Ectodermal cell (in vitro differentiated cells): ENCODE measurements around the gene SPRED3.
"Not testable (repeated sequence)": the region's sequence is repeated elsewhere in the genome, so short reads cannot be mapped to it uniquely, and the experiment has no call there.

Experiments used
- H3K27ac ChIP-seq: 2 replicates; pipeline ENCODE4 v1.7.0; 2013; ENCODE audit warnings: mild to moderate bottlenecking, low read depth, low read length; ENCODE audit not compliant: insufficient read depth, poor library complexity, severe bottlenecking
- H3K27me3 ChIP-seq: 2 replicates; pipeline ENCODE4 v1.7.0; 2013; ENCODE audit warnings: mild to moderate bottlenecking, low read length; ENCODE audit not compliant: insufficient read depth, control insufficient read depth, poor library complexity, severe bottlenecking
- H3K36me3 ChIP-seq: one replicate; pipeline ENCODE4 v1.7.0; 2013; ENCODE audit warnings: low read length; ENCODE audit not compliant: control insufficient read depth, insufficient read depth
- H3K4me1 ChIP-seq: one replicate; pipeline ENCODE4 v1.7.0; 2013; ENCODE audit warnings: low read length; ENCODE audit not compliant: control insufficient read depth, insufficient read depth
- H3K4me3 ChIP-seq: 2 replicates; pipeline ENCODE4 v1.7.0; 2013; ENCODE audit warnings: low read depth, low read length, control low read depth; ENCODE audit not compliant: insufficient read depth
- H3K9me3 ChIP-seq: 2 replicates; pipeline ENCODE4 v1.7.0; 2013; ENCODE audit warnings: mild to moderate bottlenecking, low read length, moderate library complexity; ENCODE audit not compliant: control insufficient read depth
- WGBS, 2 experiments: methylation state at CpG; one replicate each; pipeline ENCODE4 v1.1.7; 2013; ENCODE audit warnings: missing lambda C conversion rate in 2 of 2; 5-methylcytosine and 5-hydroxymethylcytosine counted together

The SPRED3 gene

DNA sequence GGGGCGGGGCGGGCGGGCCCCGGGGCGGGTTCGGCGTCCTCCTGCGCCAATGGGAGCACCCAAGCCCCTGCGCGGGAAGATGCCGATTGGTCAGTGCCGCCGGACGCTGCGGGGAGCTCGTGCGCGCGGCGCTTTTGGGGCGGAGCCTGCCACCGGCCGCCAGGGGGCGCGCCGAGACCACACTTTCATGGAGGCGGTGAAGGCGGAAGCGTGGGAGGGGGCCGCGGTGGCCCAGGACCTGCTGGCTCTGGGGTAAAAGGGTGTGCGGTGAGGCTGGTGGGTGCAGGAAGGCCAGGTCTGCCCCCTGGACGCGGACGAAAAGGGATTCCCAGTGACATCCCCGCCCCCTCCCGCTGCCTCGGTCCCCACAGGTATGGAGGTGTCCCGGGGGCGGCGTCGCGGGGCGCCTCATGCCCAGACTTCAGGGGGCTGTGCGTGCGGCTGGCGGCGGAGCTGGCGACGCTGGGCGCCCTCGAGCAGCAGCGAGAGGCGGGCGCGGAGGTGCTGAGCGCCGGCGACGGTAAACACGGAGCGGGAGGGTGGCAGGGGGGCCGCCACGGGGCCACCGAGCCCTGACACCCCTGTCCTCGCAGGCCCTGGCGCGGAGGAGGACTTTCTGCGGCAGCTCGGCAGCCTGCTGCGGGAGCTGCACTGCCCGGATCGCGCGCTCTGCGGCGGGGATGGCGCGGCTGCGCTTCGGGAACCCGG lies 14.6 kb downstream of the SPRED3 start, which contains the start of gene FAM98C:
Gene FAM98C (plus strand): TSS at position 127 of the 708 bp plus-strand sequence. CDS start 61 bp downstream, at position 188.
- no peaks in the 10 kb centered on the region for H3K36me3 ChIP-seq
- WGBS, 2 experiments = 0 to 1% methylated on average over 82 of the region's 82 CpGs
- no peaks in the 10 kb centered on the region for H3K9me3 ChIP-seq
- H3K27me3 ChIP-seq = peaks cover 32% of the 10 kb centered on the region
- H3K4me3 ChIP-seq = peak within 1 kb of the TSS; percentile 56
- no peak within 1 kb of the TSS for H3K27ac ChIP-seq
- H3K4me1 ChIP-seq = no peaks in the 10 kb centered on the region

DNA sequence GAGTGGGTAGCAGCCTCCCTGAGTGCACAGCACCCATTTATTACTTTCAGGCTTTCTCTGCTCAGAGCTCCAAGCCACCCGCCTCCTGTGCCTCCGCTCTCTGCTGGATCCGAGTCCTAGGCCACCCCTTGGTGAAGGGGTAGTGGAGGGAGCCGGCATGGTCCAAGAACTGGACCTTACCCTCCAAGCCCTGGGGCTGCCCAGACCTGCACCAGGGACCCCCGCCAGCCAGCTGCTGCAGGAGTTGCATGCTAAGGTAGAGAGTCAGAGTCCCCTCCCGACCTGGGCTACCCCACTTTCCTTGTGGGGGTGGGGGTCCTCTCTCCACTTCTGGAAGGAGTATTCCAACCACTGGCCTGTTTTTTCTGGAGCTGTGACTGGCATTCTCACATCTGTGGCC lies 16.4 kb downstream of the SPRED3 start:
- H3K36me3 ChIP-seq = no peaks in the 10 kb centered on the region
- H3K4me3 ChIP-seq = no peak overlapping the region
- H3K27me3 ChIP-seq = peaks cover 18% of the 10 kb centered on the region
- H3K27ac ChIP-seq = no peak overlapping the region
- no peaks in the 10 kb centered on the region for H3K9me3 ChIP-seq
- no peaks in the 10 kb centered on the region for H3K4me1 ChIP-seq
- 91 to 92% methylated on average over 6 of the region's 6 CpGs for WGBS, 2 experiments

DNA sequence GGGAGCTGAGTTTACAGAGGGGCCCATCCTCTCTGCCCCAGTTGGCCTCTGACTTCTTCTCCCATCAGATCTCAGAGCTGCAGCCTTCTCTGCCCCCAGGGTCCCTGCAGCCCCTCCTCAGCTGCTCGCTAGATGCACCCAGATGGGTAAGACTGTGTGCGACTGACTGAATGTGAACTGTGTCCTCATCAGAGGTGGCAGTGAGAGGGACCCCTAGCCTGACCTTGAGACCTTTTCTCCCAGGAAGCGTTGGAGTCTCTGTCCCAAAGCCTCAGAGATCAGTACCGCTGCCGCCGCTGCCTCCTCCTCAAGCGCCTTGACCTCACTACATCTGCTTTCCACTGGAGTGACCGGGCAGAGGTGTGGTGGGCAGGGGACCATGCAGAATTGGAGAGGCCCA lies 16.8 kb downstream of the SPRED3 start:
- Histone ChIP-seq H3K36me3 (no peaks in the 10 kb centered on the region), H3K4me1 (no peaks in the 10 kb centered on the region), H3K9me3 (no peaks in the 10 kb centered on the region), H3K27me3 (peaks cover 14% of the 10 kb centered on the region), H3K4me3 (no peak overlapping the region), H3K27ac (no peak overlapping the region)
- WGBS, 2 experiments = 95% methylated on average over 8 of the region's 8 CpGs

DNA sequence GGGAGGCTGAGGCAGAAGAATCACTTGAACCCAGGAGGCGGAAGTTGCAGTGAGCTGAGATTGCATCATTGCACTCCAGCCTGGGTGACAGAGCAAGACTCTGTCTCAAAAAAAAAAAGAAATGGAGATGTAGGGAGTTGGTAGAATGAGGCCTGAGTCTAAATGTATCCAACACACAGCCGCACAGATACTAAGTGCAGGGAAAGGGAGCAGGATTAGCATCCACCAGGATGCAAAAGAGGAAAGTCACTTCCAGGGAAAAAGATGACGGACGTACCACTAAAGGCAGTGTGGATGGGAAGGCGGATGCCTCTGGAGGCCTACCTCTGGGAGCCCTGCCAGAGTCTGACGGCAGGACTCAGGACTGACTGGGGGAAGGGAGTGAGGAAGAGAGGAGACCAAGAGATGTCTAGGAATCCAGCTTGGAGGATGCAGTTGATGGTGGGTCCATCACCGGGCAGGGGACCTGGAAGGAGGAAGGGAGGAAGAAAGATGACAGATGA lies 21.2 kb downstream of the SPRED3 start:
- 91 to 92% methylated on average over 7 of the region's 7 CpGs for WGBS, 2 experiments
- H3K4me3 ChIP-seq = no peak overlapping the region
- H3K4me1 ChIP-seq = peaks cover 5% of the 10 kb centered on the region
- H3K36me3 ChIP-seq = no peaks in the 10 kb centered on the region
- H3K9me3 ChIP-seq = no peaks in the 10 kb centered on the region
- no peaks in the 10 kb centered on the region for H3K27me3 ChIP-seq
- no peak overlapping the region for H3K27ac ChIP-seq

DNA sequence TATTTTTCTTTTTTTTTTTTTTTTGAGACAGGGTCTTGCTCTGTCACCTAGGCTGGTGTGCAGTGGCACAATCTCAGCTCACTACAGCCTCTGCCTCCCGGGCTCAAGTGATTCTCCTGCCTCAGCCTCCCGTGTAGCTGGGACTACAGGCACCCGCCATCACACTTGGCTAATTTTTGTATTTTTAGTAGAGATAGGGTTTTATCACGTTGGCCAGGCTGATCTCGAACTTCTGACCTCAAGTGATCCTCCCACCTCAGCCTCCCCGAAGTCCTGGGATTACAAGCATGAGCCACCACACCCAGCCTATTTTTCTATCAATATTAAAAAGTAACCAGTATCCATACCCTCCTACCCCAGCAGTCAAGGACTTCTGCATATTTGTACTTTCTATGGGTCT lies 21.9 kb downstream of the SPRED3 start:
- WGBS, 2 experiments = 89 to 92% methylated on average over 6 of the region's 6 CpGs
- not testable (repeated sequence) for H3K9me3 ChIP-seq, H3K36me3 ChIP-seq, H3K27me3 ChIP-seq, H3K4me3 ChIP-seq, H3K4me1 ChIP-seq, H3K27ac ChIP-seq

DNA sequence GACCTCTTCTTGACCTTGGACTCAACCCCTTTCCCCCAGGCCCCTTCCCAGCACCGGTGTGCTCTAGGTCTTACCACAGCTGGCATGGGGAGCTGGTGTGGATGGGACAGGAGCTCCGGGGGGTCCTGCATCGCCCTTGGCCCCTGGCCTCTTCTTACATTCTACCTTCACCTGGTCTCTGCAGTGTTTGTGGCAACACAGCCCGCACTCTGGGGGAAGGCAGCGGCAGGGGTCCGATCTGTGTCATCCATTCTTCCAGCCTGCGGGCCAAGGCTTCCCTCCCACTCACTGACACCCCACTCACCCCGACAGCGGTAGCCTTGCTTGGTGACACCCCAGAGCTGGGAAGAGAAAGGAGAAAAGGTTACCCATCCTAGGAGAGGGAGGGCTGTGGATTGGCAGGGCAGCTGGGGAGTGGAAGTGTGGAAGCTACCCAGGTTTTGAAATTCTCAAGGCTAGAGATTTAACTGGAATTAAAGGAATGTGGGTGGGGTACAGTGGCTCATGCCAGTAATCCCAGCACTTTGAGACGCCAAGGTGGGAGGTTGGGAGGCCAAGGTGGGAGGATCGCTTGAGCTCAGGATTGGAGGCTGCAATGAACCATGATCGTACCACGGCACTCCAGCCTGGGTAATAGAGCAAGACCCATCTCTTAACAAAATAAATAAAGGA lies 22.7 kb downstream of the SPRED3 start:
- Histone ChIP-seq H3K9me3 (no peaks in the 10 kb centered on the region), H3K27ac (no peak overlapping the region), H3K4me1 (peaks cover 5% of the 10 kb centered on the region), H3K27me3 (no peaks in the 10 kb centered on the region), H3K36me3 (no peaks in the 10 kb centered on the region), H3K4me3 (no peak overlapping the region)
- 91 to 92% methylated on average over 12 to 13 of the region's 13 CpGs for WGBS, 2 experiments

DNA sequence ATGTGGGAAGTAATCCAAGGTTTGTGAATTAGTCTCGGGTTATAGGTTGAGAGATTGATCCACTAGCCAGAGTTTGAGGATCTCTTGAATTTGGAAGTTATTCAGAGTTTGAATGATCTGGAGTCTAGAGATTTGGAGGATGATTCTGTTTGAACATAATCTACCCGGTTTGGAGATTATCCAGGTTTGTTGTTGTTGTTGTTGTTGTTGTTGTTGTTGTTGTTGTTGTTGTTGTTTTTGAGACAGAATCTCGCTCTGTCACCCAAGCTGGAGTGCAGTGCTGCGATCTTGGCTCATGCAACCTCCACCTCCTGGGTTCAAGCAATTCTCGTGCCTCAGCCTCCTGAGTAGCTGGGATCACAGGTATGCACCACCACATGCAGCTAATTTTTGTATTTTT lies 23.4 kb downstream of the SPRED3 start:
- not testable (repeated sequence) for H3K27me3 ChIP-seq, H3K36me3 ChIP-seq, H3K4me1 ChIP-seq, H3K9me3 ChIP-seq, H3K4me3 ChIP-seq, H3K27ac ChIP-seq
- WGBS, 2 experiments = 93 to 95% methylated on average over 5 of the region's 5 CpGs

DNA sequence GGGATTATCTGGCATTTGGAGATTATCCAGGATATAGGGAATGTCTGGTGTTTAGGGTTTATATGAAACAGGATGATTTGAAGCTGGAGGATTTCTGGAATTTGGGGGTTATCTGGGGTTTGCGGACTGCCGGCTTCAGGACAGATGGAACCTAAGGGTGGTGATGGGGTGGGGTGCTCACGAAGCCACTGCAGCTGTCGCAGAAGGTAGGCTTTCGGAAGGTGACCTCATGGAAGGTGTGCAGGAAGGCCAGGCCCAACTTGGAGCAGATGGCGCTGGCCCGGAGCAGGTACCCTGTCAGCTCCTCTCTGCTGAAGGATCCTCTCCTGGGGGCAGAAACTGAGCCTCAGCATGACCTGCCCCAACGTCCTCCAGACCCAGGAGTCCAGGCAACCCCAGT lies 24.0 kb downstream of the SPRED3 start:
- H3K9me3 ChIP-seq = no peaks in the 10 kb centered on the region
- no peaks in the 10 kb centered on the region for H3K36me3 ChIP-seq
- peaks cover 5% of the 10 kb centered on the region for H3K4me1 ChIP-seq
- 95 to 96% methylated on average over 8 of the region's 8 CpGs for WGBS, 2 experiments
- H3K4me3 ChIP-seq = no peak overlapping the region
- no peak overlapping the region for H3K27ac ChIP-seq
- H3K27me3 ChIP-seq = no peaks in the 10 kb centered on the region

DNA sequence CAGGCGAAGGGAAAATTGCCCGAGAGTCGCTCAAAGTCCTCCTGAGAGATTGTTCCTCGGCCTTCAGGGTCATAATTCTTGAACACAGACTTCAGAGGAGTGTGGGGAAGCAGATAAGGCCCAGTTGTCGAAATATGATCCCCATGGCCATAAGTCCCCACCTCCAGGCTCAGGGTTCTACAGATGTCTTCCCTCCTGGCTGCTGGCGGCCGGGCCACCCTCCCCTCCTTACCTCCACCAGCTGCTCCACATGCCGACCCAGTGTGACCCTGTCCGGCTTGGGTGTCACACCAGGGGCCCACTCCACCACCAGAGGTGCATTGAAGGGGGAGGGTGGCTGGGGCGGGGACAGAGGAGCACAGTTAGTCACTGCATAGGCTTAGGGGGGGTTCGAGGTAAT lies 24.5 kb downstream of the SPRED3 start:
- no peak overlapping the region for H3K4me3 ChIP-seq
- no peaks in the 10 kb centered on the region for H3K36me3 ChIP-seq
- H3K27ac ChIP-seq = no peak overlapping the region
- peaks cover 5% of the 10 kb centered on the region for H3K4me1 ChIP-seq
- H3K27me3 ChIP-seq = peaks cover under 1% of the 10 kb centered on the region
- 87 to 88% methylated on average over 11 of the region's 11 CpGs for WGBS, 2 experiments
- H3K9me3 ChIP-seq = no peaks in the 10 kb centered on the region

DNA sequence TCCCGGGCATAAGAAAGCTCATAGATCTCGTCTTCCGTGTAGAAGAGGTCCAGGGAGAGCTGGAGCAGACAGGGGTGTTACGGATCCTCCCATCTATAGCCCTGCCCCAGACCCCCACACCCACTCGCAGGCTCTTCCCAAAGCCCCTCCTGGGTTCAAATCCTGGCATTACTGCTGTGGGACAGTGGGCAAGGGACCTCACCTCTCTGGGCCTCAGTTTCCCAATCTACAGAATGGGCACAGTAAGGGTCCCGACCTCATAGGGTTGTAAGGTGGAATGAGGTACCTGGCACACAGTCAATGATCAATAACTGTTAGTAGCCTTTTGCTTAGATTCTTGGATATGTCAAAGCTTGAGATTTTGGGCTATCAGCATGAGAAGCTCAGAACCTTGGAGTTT lies 24.9 kb downstream of the SPRED3 start:
- 93 to 95% methylated on average over 6 of the region's 6 CpGs for WGBS, 2 experiments
- H3K9me3 ChIP-seq = no peaks in the 10 kb centered on the region

More for the DNA sequence above, 24.9 kb downstream of the SPRED3 start:
- Histone ChIP-seq H3K27me3 (peaks cover 5% of the 10 kb centered on the region), H3K4me3 (no peak overlapping the region), H3K27ac (no peak overlapping the region), H3K36me3 (no peaks in the 10 kb centered on the region), H3K4me1 (peaks cover 5% of the 10 kb centered on the region)
